ENCODE measurements around the gene CSF1.

DNA sequence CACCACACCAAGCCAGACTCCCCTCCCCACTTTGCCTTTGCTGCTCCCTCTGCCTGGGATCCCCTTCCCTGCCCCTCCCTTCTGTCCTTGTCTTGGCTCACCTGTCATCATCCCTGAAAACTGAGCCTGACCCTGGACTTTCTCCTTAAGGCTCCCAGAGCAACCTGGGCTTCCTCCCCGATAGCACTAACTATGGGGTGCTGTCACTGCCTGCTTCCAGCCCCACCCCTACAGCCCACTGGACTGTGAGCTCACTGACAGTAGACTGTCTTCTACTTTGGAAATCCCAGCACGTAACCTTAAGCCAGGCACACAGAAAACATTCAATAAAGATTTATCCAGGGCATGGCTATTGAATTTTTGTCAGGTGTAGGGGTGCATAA lies 9.5 kb upstream of the CSF1 start:
- TF ChIP-seq, protein P1, sequence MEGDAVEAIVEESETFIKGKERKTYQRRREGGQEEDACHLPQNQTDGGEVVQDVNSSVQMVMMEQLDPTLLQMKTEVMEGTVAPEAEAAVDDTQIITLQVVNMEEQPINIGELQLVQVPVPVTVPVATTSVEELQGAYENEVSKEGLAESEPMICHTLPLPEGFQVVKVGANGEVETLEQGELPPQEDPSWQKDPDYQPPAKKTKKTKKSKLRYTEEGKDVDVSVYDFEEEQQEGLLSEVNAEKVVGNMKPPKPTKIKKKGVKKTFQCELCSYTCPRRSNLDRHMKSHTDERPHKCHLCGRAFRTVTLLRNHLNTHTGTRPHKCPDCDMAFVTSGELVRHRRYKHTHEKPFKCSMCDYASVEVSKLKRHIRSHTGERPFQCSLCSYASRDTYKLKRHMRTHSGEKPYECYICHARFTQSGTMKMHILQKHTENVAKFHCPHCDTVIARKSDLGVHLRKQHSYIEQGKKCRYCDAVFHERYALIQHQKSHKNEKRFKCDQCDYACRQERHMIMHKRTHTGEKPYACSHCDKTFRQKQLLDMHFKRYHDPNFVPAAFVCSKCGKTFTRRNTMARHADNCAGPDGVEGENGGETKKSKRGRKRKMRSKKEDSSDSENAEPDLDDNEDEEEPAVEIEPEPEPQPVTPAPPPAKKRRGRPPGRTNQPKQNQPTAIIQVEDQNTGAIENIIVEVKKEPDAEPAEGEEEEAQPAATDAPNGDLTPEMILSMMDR (conservative IDR thresholded peaks at IDR 0.05; ENCODE audit: low read depth in 2 of 2): no peak
- no peak for TF ChIP-seq EZH2 (IDR thresholded peaks at IDR 0.05; ENCODE audit: low read depth, unreplicated experiment)
- TF ChIP-seq POLR2AphosphoS5 (IDR thresholded peaks at IDR 0.05; ENCODE audit: low read depth): no peak
- TF ChIP-seq JUNB (IDR thresholded peaks at IDR 0.05; ENCODE audit: unreplicated experiment): no peak
- no peak for TF ChIP-seq EZH2phosphoT487 (IDR thresholded peaks at IDR 0.05; ENCODE audit: unreplicated experiment)
- no peak for TF ChIP-seq CREB1 (CRISPR knock-in tag; IDR thresholded peaks at IDR 0.05; ENCODE audit: low read depth)
- TF ChIP-seq, protein P2, sequence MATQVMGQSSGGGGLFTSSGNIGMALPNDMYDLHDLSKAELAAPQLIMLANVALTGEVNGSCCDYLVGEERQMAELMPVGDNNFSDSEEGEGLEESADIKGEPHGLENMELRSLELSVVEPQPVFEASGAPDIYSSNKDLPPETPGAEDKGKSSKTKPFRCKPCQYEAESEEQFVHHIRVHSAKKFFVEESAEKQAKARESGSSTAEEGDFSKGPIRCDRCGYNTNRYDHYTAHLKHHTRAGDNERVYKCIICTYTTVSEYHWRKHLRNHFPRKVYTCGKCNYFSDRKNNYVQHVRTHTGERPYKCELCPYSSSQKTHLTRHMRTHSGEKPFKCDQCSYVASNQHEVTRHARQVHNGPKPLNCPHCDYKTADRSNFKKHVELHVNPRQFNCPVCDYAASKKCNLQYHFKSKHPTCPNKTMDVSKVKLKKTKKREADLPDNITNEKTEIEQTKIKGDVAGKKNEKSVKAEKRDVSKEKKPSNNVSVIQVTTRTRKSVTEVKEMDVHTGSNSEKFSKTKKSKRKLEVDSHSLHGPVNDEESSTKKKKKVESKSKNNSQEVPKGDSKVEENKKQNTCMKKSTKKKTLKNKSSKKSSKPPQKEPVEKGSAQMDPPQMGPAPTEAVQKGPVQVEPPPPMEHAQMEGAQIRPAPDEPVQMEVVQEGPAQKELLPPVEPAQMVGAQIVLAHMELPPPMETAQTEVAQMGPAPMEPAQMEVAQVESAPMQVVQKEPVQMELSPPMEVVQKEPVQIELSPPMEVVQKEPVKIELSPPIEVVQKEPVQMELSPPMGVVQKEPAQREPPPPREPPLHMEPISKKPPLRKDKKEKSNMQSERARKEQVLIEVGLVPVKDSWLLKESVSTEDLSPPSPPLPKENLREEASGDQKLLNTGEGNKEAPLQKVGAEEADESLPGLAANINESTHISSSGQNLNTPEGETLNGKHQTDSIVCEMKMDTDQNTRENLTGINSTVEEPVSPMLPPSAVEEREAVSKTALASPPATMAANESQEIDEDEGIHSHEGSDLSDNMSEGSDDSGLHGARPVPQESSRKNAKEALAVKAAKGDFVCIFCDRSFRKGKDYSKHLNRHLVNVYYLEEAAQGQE (IDR thresholded peaks at IDR 0.05; ENCODE audit: unreplicated experiment): no peak
- TF ChIP-seq, protein P3, sequence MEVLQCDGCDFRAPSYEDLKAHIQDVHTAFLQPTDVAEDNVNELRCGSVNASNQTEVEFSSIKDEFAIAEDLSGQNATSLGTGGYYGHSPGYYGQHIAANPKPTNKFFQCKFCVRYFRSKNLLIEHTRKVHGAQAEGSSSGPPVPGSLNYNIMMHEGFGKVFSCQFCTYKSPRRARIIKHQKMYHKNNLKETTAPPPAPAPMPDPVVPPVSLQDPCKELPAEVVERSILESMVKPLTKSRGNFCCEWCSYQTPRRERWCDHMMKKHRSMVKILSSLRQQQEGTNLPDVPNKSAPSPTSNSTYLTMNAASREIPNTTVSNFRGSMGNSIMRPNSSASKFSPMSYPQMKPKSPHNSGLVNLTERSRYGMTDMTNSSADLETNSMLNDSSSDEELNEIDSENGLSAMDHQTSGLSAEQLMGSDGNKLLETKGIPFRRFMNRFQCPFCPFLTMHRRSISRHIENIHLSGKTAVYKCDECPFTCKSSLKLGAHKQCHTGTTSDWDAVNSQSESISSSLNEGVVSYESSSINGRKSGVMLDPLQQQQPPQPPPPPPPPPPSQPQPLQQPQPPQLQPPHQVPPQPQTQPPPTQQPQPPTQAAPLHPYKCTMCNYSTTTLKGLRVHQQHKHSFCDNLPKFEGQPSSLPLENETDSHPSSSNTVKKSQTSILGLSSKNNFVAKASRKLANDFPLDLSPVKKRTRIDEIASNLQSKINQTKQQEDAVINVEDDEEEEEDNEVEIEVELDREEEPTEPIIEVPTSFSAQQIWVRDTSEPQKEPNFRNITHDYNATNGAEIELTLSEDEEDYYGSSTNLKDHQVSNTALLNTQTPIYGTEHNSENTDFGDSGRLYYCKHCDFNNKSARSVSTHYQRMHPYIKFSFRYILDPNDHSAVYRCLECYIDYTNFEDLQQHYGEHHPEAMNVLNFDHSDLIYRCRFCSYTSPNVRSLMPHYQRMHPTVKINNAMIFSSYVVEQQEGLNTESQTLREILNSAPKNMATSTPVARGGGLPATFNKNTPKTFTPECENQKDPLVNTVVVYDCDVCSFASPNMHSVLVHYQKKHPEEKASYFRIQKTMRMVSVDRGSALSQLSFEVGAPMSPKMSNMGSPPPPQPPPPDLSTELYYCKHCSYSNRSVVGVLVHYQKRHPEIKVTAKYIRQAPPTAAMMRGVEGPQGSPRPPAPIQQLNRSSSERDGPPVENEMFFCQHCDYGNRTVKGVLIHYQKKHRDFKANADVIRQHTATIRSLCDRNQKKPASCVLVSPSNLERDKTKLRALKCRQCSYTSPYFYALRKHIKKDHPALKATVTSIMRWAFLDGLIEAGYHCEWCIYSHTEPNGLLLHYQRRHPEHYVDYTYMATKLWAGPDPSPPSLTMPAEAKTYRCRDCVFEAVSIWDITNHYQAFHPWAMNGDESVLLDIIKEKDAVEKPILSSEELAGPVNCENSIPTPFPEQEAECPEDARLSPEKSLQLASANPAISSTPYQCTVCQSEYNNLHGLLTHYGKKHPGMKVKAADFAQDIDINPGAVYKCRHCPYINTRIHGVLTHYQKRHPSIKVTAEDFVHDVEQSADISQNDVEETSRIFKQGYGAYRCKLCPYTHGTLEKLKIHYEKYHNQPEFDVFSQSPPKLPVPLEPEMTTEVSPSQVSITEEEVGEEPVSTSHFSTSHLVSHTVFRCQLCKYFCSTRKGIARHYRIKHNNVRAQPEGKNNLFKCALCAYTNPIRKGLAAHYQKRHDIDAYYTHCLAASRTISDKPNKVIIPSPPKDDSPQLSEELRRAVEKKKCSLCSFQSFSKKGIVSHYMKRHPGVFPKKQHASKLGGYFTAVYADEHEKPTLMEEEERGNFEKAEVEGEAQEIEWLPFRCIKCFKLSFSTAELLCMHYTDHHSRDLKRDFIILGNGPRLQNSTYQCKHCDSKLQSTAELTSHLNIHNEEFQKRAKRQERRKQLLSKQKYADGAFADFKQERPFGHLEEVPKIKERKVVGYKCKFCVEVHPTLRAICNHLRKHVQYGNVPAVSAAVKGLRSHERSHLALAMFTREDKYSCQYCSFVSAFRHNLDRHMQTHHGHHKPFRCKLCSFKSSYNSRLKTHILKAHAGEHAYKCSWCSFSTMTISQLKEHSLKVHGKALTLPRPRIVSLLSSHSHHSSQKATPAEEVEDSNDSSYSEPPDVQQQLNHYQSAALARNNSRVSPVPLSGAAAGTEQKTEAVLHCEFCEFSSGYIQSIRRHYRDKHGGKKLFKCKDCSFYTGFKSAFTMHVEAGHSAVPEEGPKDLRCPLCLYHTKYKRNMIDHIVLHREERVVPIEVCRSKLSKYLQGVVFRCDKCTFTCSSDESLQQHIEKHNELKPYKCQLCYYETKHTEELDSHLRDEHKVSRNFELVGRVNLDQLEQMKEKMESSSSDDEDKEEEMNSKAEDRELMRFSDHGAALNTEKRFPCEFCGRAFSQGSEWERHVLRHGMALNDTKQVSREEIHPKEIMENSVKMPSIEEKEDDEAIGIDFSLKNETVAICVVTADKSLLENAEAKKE (CRISPR knock-in tag; IDR thresholded peaks at IDR 0.05): no peak

Measured in GM23338 (cell line).